ENCODE results near the gene SHISAL1. TPM values are rescaled to one million over a fixed set of nuclear protein-coding genes. Genes with fewer than 3 reads are reported as not detected.

Gene SHISAL1
- total and polyA plus RNA-seq, 10 of the 15 experiments (the other 5 are each of a cell fraction or from before 2014, with no cell fraction given): not detected

Other genes starting within 250 kb of the SHISAL1 start
- 71.9 and 78.3 TPM in 2 replicates for gene PARVG, start 132.0 kb downstream of the SHISAL1 start, total RNA-seq (2014; rRNA removed)
- gene PARVG, start 132.0 kb downstream of the SHISAL1 start, total RNA-seq (2014; rRNA removed; fragmentation: Illumina TruSeq; extraction: Trizol): 42.7 and 43.6 TPM in 2 replicates
- 91.3 and 95.7 TPM in 2 replicates for gene PARVG, start 132.0 kb downstream of the SHISAL1 start, total RNA-seq (2021)
- 19.4 and 30.9 TPM in 2 replicates for gene PARVG, start 132.0 kb downstream of the SHISAL1 start, polyA plus RNA-seq (2011; rRNA removed)
- 28.1 and 72.5 TPM in 2 replicates for gene PARVG, start 132.0 kb downstream of the SHISAL1 start, polyA plus RNA-seq (2014; fragmentation: Illumina TruSeq; extraction: Trizol)
- gene PARVG, start 132.0 kb downstream of the SHISAL1 start, polyA plus RNA-seq (2014; fragmentation: Nextera tagmentation; extraction: Ambion mirVana): 10 to 100 TPM in 1 of 2 experiments, 1 to 10 TPM in 1; 6.3 to 11.7 TPM
- 123 and 135 TPM in 2 replicates for gene PARVG, start 132.0 kb downstream of the SHISAL1 start, polyA plus RNA-seq (2014; rRNA removed)
- 10 to 100 TPM; 72.0 to 81.2 TPM for gene PARVG, start 132.0 kb downstream of the SHISAL1 start, polyA plus RNA-seq (2016; fragmentation: Nextera tagmentation; extraction: Ambion mirVana)
- 3.8 and 4.5 TPM in 2 replicates for gene RTL6, start 185.3 kb upstream of the SHISAL1 start, total RNA-seq (2014; rRNA removed)
- gene RTL6, start 185.3 kb upstream of the SHISAL1 start, total RNA-seq (2014; rRNA removed; fragmentation: Illumina TruSeq; extraction: Trizol): 2.9 and 3.0 TPM in 2 replicates
- gene RTL6, start 185.3 kb upstream of the SHISAL1 start, total RNA-seq (2021): 6.3 and 7.1 TPM in 2 replicates
- gene RTL6, start 185.3 kb upstream of the SHISAL1 start, polyA plus RNA-seq (2011; rRNA removed): 0.03 TPM in 2 replicates
- gene RTL6, start 185.3 kb upstream of the SHISAL1 start, polyA plus RNA-seq (2014; fragmentation: Illumina TruSeq; extraction: Trizol): 3.2 and 3.5 TPM in 2 replicates
- gene RTL6, start 185.3 kb upstream of the SHISAL1 start, polyA plus RNA-seq (2014; fragmentation: Nextera tagmentation; extraction: Ambion mirVana): 1 to 10 TPM in 1 of 2 experiments, under 1 TPM in 1; 0.86 to 1.4 TPM
- 3.4 and 4.1 TPM in 2 replicates for gene RTL6, start 185.3 kb upstream of the SHISAL1 start, polyA plus RNA-seq (2014; rRNA removed)
- gene RTL6, start 185.3 kb upstream of the SHISAL1 start, polyA plus RNA-seq (2016; fragmentation: Nextera tagmentation; extraction: Ambion mirVana): 1 to 10 TPM; 2.4 to 3.3 TPM

All from GM12878 (cell line).